ENCODE results near the gene SEMA4D.

The SEMA4D gene

DNA sequence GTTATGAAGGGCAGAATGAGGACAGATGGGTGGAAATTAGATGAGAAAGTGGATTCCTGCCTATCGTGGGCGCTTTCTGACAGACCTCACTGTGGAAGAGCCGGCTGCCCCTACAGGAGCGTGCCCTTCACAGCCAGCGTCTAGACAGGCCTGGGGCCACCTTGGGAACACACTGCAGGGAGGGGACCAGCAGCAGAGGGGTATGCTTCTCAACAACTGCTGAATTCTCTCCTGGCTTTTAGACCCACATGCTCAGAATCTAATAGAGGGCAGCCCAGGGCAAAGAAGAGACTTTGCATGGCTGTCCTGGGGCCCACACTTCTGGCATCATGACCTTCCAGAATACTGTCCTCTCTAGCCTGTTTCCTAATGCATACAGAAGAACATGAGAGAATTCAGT lies 2.1 kb upstream of the SEMA4D start:
- no peak for DNase-seq

DNA sequence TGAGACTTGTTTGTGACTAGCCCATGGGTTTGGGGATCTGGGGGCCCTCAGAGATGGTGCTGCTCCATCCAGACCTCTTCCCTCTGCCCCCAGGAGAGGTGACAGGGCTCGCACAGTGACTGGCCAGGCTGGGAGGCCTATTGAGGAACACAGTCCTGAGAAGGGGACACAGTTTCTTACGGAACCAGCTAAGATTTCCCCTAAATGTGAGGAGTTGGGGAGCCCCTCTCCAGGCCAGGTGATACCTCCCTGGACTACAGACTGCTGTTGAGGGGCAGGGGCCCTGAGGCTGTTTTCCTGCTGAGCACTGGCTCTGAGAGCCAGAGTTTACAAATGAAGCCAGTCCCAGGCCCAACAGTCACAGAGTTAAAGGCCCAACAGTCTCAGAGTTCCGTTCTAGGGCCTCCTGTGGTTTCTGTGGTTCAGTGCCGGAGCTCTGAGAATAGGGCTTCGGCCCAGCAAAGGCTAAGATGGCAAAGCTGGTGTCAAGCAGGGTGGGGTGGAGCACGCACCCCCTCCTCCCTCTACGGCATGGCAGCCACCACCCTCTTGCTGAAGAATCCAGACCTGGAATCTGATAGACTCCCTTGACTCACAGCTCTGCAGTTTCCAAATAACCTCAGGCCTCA lies 1.1 kb upstream of the SEMA4D start:
- no peak for DNase-seq

DNA sequence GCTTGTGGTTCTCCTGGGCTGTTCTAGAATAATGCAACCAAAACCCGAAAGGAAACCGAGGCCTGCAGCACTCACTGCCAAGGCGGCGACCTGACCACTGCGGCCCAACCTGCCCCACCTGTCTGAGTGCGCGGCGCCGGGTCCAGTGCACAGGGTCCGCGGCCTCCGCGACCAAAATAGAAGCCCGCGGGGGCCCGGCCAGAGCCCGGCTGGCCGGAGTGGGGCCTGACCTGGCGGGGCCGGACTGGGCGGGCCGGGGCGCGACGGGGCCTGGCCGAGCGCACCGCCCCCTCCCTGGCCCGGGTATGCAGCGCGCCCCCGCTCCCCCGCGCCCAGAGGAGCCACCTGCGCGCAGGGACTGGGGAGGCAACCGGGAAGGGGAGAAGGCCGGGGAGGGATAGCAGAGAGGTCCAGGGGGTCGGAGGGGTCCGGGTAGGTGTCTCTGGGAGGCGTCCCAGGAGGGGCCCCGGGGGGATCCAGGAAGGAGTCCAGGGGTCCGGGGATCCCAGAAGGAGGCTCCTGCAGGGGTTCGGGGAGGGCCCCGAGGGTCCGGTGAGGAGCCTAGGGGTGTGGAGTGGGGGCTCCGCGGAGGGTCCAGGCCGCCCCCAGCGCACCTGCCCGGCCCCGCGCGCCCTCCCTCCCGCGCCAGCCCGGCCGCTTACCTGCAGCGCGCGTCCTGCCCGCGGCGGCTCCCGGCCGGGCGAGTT lies 503 bp downstream of the SEMA4D start:
- no peak for DNase-seq

DNA sequence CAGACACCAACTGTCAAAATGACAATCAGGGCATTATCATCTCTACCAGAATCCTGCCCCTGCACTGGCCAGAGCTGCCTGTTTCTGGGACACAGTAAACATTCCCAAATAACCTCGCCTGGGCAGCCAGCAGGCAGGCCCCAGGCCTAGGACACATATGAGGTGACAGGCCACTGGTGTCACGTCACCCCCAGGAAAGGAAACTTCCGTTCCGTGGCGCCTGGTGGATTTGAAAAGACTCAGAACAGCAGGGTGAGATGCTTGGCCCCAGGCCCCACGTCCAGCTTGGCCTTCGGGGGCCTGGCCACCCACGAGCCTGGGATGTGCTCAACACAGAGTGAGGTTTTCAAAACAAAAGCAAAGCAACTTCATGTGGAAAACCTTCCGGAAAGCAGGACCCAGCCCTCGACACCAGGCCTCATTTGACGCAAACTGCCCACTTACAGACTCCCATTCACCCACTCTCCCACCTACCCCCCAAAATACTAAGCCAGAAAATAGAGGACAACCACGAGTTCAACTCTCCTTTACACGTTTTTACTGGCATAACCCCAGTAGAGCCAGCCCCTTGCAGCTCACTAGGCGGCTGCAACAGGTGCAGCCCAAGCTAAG lies 1.2 kb downstream of the SEMA4D start:
- no peak for DNase-seq

DNA sequence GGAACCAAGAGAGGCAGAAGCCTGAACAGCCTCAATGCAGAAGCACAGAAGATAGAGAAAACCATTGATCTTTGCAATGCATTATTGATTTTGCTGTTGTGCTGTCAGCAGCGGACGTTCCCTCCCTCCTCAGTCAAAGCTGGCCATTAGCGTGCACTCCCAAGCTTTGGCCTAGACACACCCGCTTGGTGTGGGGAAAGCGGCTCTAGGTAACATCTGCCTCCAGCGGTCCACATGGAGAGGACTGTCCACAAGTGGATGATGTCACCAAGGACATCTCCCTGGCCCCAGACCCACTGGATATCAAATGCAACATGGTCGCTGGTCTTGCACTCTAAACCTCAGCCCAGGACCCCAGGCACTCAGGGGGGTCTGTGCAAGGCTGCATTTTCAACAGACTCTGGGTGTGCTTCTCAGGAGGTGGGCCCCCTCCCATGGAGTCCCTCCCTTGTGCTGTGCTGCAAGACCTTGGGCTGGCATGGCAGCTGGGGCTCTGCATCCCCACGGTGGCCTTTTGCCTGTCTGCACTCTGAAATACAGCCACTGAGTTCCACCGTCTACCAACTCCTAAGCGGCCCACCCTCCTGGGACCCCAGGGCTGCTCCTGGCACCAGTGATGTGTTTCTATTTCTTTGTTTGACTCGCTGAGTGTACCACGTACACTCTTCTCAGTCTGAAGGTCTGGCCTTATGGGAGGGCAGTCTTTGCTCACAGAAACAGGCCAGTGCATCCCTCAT lies 1.9 kb downstream of the SEMA4D start:
- DNase-seq: no peak

DNA sequence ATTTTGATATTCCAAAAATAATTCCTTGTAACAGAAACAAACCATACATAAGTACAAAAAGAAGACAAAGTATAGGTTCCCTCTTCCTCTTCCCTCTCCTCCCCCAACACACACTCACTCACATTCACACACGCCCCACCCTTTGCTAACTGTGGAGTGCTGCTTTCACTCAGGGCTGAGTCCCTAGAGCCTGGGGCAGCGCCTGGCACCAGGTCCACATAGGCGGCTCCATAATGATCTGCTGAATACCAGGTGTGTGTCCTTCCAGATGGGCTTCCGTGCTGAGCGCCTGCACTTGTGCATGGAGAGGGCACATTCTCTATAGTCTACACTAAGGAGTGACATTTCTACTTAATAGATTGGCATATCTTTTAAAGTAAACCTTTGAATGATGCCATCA lies 3.7 kb downstream of the SEMA4D start:
- no peak for DNase-seq

DNA sequence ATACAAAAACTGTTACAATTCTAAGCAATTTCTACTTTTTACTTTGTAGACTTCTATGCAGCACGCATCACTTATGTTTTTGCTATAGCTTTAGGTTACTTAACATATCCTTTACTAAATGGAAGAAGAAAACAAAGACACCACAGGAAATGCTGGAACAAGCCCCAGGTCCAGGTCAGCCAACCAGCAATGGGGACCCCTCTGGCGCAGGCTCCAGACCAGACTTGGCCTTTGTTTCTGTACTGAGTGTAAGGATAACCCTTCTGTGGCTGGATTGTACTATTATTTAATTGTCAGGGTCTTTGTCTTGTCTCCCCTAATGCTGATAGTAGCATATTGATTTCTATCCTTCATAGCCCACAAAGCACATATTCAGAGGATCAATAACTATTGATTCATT lies 4.2 kb downstream of the SEMA4D start:
- no peak for DNase-seq

DNA sequence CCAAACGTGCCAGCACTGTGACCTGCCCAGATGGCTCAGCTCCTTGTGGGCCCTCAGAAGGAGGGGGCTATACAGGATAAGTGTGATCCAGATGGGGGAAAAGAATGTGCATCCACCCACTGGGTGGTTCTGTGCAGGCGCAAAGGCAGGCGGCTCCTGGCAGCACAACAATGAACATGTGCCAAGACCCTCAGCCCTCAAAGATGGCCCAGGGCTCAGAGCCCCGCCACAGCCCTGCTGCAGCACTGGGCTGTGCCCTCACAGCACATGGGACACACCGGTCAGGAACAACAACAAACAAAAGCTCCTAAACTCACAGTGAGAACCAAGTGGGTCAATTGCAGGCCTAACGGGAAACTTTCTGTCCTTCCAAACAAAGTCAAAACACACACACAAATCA lies 4.7 kb downstream of the SEMA4D start:
- no peak for DNase-seq

DNA sequence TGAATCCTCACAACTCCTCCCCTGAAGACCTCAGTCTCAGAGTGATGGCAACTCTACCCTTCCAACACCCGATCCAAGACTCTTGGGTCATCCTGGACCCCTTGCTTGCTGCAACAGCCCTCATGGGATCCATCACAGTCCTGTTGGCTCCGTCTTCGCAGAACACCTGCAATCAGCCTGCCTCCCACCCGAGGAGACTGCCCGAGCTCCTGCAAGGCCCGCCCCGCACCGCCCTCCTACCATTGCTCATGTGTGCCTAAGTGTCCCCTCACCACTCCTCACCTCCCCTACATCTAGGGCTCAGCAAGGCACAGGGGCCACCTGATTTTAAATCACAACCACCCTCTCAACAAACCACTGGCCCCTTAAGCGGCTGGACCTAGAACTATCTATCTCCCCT lies 5.3 kb downstream of the SEMA4D start:
- no peak for DNase-seq

DNA sequence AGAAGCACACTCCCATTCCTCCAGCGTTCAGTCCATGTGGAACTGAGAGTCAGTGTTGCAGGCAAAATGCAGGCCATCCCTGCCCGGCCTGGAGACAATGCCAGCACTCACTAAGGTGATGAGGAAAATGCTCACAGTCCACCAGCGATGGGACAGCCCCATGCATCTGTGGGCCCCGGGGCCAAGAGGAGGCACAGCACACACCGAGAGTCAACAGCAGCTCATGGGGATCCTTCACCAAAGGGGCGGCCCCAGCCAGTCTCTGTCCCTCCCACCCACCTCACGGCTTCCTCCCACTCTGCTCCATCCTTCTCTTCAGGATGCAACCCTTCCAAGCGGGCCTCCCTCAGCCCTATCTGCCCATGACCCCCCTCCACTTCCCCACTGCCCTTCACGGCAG lies 6.2 kb downstream of the SEMA4D start:
- DNase-seq: no peak

DNA sequence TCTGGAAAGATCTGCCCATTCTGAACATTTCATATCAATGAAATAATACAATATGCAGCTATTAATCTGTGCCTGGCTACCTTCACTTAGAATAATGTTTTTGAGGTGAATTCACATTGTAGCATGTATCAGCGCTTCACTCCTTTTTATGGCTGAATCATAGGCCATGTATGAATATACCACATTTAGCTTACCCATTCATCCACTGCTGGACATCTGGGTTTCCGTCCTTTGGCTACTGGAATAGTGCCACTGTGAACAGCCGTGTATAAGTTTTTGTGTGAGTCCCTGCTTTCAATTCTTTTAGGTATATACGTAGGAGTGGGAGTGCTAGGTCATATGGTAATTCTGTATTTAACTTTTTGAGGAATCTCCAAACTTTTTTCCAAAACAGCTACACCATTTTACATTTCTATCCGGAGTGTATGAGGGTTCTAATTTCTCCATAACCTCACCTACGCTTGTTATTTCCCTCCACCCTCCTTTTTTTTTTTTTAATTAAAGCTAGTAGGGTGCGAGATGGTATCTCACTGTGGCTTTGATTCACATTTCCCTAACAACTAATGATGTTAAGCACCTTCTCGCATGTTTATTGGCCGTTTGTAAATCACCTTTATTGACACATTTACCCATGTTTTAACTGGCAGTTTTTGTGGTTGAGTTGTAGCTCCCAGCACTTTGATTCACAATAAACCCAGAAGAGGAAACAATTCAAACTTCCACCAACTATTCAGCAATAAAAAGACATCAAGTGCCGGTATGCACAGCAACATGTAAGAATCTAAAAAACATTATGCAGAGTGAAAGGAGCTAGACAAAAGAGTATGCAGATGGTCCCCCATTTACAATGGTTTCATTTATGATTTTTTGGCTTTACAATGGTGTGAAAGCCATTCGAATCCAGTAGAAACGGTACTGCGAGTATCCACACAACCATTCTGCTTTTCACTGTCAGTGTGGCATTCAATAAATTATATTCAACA lies 8.1 kb downstream of the SEMA4D start:
- no peak for DNase-seq

DNA sequence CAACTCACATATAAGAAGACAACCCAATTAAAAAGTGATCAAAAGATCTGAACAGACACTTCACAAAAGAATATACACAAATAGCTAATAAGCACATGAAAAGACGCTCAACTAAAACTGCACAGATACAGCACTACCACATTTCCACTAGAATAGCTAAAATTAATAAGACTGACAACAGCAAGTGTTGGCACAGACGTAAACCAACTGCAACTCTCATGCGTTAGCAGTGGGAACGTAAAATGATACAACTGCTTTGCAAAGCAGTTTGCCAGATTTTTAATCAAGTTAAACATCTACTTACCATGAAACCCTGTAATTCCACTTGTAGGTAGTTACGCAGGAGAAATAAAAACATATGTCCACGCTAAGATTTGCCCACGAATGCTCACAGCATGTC lies 9.0 kb downstream of the SEMA4D start:
- DNase-seq: no peak

DNA sequence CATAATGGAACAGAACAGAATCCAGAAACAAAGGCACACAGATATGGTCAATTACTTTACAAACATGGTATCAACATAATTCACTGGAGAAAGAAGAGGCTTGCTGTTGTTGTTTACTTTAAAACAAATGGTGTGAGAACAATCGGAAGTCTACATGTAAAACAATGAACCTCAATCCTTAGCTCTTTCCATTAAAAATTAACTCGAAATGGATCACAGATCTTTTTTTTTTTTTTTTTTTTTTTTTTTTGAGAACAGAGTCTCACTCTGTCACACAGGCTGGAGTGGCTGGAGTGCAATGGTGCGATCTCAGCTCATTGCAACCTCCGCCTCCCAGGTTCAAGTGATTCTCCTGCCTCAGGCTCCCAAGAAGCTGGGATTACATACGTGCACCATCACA lies 9.8 kb downstream of the SEMA4D start:
- no peak for DNase-seq

DNA sequence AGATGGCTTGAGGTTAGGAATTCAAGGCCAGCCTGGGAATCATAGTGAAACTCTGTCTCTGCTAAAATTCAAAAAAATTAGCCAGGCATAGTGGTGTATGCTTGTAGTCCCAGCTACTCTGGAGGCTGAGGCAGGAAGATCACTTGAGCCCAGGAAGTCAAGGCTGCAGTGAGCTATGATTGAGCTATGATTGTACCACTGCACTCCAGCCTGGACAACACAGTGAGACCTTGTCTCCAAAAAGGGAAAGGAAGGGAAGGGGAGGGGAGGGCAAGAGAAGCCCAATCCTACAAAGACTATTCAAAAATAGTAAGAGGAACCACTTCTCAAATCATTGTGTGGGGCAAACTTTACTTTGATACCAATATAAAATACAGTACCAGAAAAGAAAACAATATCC lies 11.2 kb downstream of the SEMA4D start:
- no peak for DNase-seq

DNA sequence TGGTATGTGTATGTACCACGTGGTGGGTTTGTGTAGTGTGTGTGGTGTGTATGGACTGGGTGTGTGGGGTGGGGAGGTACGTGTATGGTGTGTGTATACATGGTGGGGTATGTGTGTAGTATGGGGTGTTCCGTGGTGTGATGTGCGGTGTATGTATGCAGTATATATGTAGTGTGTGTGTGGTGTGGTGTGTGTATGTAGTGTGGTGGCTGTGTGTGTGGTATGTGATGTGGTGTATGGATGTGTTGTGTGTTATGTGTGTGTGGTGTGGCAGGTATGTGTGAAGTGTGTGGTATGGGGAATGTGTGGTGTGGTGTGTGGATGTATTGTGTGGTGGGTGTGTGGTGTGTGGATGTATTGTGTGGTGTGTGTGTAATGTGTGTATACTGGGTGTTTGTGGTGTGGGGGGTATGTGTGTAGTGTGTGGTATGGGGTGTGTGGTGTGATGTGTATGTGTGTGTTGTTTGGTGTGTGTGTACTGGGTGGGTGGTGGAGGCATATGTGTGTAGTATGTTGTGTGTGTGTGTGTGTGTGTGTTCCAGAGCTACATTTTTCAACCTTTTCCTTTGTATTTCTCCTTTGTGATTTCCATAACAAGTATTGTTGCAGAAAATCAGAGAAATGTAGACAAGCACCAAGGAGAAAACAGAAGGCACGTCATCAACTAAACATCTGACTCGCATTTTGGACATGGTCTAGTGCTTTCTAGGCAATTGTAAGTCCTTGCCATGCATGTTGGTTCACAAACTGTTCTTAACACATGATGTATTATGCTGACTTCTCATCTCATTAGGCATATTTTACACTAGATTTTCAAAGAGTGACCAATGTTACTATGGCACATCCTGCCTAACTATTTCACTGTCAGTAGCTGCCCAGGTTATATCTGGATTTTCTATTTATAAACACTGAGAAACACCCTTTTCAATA lies 13.2 kb downstream of the SEMA4D start:
- no peak for DNase-seq

DNA sequence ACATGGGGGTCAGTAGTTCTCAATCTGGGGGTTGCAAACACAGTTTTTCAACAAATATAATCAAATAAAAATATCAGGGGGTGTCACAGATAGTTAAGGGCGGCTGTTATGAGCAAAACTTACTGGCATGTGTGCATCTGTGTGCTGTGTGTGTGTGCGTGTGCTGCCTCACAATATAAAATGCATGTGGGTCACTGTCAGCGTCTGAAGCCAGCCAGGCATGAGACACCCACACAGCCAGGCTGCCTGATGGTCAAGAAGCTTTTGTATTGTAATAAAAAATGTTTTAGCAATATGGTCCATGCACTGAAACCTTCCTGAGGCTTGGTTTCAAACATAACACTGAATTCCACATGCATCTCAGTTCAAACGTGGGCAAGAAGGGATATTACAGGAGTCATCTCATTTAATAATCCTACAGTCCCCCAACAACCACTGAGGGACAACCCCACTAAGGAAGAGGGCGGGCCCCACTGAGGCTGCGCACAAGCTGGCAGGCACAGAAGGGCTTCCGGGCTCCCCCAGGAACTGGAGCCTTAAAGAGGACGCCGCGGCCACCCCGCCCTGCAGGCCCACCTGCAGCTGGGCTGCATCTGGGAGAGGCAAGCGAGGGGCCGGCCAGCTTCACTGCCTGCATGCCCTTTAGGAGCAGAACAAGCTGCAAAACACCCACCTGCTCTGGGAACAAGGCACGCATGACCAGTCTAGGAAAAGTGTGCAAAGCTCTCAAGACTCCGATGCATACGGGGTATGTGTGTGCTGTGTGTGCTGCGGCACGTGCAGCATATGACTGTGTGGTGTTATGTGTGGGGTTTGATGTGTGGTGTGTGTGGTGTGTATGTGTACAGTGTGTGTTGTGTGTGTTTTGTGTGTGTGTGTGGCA lies 14.1 kb downstream of the SEMA4D start:
- no peak for DNase-seq

DNA sequence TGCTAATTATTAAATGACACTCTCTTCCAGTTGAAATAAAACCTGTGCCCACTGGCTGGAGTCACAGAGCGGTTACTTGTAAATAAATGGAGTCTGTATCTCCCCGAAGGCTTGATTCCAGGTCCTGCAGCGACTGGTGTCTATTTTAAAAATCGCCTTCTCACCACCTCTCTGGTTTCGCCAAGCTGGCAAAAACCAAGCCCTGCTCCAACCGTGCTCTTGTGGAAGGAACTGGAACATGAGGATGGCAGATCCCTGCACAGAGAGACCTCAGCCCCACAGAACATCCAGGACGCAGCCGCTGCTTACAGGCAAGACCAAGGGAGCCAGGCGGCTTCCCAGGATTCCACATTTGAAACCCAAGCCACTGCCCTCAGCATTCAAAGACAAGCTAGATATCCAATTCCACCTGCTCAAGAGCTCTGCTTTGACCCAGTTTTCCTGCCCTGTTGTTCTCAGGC lies 15.0 kb downstream of the SEMA4D start:
- DNase-seq: no peak

DNA sequence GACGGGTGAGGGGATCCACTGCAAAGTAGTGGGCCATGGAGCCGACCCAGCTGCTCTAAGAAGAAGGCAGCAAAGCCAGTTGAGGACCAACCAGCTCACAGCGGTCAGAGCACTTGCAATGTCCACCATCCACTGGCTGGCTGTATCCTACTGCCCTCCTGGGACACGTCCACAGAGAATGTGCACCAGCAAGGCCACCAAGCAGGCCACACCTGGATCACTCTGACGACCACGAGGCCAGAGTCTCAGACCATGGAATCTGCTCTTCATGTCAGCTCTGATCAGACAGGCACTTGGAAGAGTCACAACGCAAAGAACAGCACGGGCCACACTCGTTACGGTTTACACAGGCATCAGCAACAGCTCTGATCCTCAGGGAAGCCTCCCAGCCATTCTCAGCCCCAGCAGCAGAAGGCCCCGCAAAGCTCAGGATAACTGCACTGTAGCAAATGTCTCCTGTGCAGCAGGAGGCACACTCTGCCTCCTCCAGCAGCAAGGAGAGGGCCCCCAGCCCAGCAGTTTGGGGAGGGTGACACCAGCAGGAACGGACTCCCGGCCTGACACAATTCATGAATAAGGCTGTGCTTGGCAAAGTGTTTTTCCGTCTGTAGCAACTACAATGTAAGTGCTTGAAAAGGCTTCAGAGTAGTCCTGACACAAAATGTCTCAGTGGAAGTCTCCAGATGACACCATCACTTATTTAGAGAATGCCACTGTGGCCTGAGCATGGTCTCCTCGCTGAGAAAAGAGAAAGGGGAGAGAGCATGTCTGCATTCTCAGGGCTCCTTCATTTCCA lies 15.7 kb downstream of the SEMA4D start:
- DNase-seq: no peak

DNA sequence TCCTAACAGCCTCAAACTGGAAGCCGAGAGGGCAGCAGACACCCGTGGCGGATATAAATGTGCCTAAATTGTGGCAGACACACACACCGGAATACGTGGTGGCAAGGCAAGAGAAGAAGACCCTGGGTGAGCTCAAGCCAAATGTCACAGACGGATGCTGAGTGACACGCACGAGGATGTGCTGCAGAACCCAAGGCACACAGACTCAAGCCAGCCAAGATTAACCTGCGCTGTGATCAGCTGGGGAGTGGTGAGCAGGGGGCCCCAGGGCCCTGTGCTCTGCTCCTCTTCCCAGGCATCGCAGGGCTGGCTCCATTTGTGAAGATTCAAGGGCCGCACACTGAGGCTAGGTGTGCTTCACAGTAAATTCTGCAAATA lies 16.4 kb downstream of the SEMA4D start:
- DNase-seq: no peak
